Osteocyte (in vitro differentiated cells): ENCODE measurements around the gene CHD5. TPM values are rescaled to one million over a fixed set of nuclear protein-coding genes. Genes with fewer than 3 reads are reported as not detected.

Experiments used
- DNase-seq: peaks from one replicate; pipeline ENCODE4 v3.0.0; 2021; ENCODE audit warnings: mixed read lengths; ENCODE audit not compliant: unreplicated experiment; ENCODE audit errors: extremely low spot score
- H3K27ac Mint-ChIP-seq: one replicate; pipeline ENCODE4 v1.8.0; 2021; ENCODE audit warnings: mild to moderate bottlenecking, mixed read lengths; ENCODE audit not compliant: unreplicated experiment
- H3K27me3 Mint-ChIP-seq: one replicate; pipeline ENCODE4 v1.8.0; 2021; ENCODE audit warnings: mixed read lengths; ENCODE audit not compliant: unreplicated experiment
- H3K36me3 Mint-ChIP-seq: one replicate; pipeline ENCODE4 v1.8.0; 2021; ENCODE audit warnings: mixed read lengths; ENCODE audit not compliant: unreplicated experiment
- H3K4me1 Mint-ChIP-seq: one replicate; pipeline ENCODE4 v1.8.0; 2021; ENCODE audit warnings: mixed read lengths; ENCODE audit not compliant: unreplicated experiment
- H3K4me3 Mint-ChIP-seq: one replicate; pipeline ENCODE4 v1.8.0; 2021; ENCODE audit warnings: mild to moderate bottlenecking, moderate library complexity, mixed read lengths; ENCODE audit not compliant: unreplicated experiment
- H3K9me3 Mint-ChIP-seq: one replicate; pipeline ENCODE4 v1.8.0; 2021; ENCODE audit warnings: mixed read lengths; ENCODE audit not compliant: unreplicated experiment
- CTCF ChIP-seq: fragments of 200-600 bp; sonication (generic); IDR thresholded peaks from 2 replicates; pipeline ENCODE4 v1.5.0; 2021; ENCODE audit warnings: antibody characterized with exemption, mild to moderate bottlenecking, moderate library complexity
- total RNA-seq: library from RNA; stranded (reverse); gene quantifications from 2 replicates; pipeline ENCODE4 v1.2.1, GENCODE V29; 2021

CHD5 gene
- total RNA-seq, 1 donor from 2014 or later: 0.43 TPM

DNA sequence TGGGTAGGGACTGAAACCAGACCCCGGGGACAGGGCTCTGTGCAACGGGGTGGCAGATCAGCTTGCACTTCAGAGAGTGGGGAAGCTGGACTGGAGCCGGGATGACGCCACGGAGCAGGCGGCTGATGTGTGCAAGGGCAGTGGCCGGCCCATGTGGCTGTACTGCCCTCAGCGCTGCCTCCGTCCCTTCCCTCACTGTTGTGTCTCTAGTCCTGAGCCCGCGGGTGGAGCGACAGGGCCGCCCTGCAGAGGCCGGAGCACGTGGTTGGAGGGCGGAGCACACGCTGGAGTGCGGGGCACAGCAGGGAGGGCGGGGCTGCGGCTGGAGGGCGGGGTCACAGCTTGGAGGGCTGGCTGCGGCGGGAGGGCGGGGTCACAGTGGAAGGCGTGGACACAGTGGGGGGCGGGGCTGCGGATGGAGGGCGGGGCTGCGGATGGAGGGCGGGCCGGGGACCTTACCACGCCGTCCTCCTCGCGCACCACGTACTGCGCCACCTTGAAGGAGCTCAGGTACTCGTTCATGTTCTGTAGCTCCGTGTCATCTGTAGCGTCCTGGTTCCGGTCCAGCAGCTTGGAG lies 52.4 kb downstream of the CHD5 start:
- no peak overlapping the region for H3K27ac Mint-ChIP-seq
- no peaks in the 10 kb centered on the region for H3K4me1 Mint-ChIP-seq
- H3K9me3 Mint-ChIP-seq: peaks cover 10% of the 10 kb centered on the region
- no peak for DNase-seq
- no peaks in the 10 kb centered on the region for H3K36me3 Mint-ChIP-seq
- no peak for TF ChIP-seq CTCF
- no peak overlapping the region for H3K4me3 Mint-ChIP-seq
- H3K27me3 Mint-ChIP-seq: no peaks in the 10 kb centered on the region

- H3K27ac Mint-ChIP-seq: no peak overlapping the region
- TF ChIP-seq CTCF: no peak
- no peaks in the 10 kb centered on the region for H3K9me3 Mint-ChIP-seq
- no peaks in the 10 kb centered on the region for H3K4me1 Mint-ChIP-seq
- no peak for DNase-seq
- no peak overlapping the region for H3K4me3 Mint-ChIP-seq
- H3K27me3 Mint-ChIP-seq: no peaks in the 10 kb centered on the region
- H3K36me3 Mint-ChIP-seq: no peaks in the 10 kb centered on the region
Observed at GRCh38 chr1:6126521-6127067, 53.5 kb downstream of the CHD5 start.

GRCh38 chr1:6126028-6126427 lies 54.1 kb downstream of the CHD5 start:
- DNase-seq: no peak
- Mint-ChIP-seq H3K4me3 (no peak overlapping the region), H3K4me1 (no peaks in the 10 kb centered on the region), H3K27me3 (no peaks in the 10 kb centered on the region), H3K36me3 (no peaks in the 10 kb centered on the region), H3K27ac (no peak overlapping the region), H3K9me3 (no peaks in the 10 kb centered on the region)
- no peak for TF ChIP-seq CTCF

- Mint-ChIP-seq H3K27me3 (no peaks in the 10 kb centered on the region), H3K9me3 (no peaks in the 10 kb centered on the region), H3K27ac (no peak overlapping the region), H3K4me1 (no peaks in the 10 kb centered on the region), H3K36me3 (no peaks in the 10 kb centered on the region), H3K4me3 (no peak overlapping the region)
- DNase-seq: no peak
- no peak for TF ChIP-seq CTCF
Observed at GRCh38 chr1:6125366-6125765, 54.8 kb downstream of the CHD5 start.

GRCh38 chr1:6124746-6125365 lies 55.3 kb downstream of the CHD5 start:
- H3K27me3 Mint-ChIP-seq: no peaks in the 10 kb centered on the region
- no peaks in the 10 kb centered on the region for H3K36me3 Mint-ChIP-seq
- TF ChIP-seq CTCF: no peak
- no peaks in the 10 kb centered on the region for H3K4me1 Mint-ChIP-seq
- no peaks in the 10 kb centered on the region for H3K9me3 Mint-ChIP-seq
- DNase-seq: no peak
- no peak overlapping the region for H3K4me3 Mint-ChIP-seq
- no peak overlapping the region for H3K27ac Mint-ChIP-seq
